ENCODE results near the gene TEAD2. TPM values are rescaled to one million over a fixed set of nuclear protein-coding genes. Genes with fewer than 3 reads are reported as not detected.

The TEAD2 gene
- polyA plus RNA-seq, 1 donor from 2014 or later, result 1.0 TPM

GRCh38 chr19:49409441-49410029 lies 47.3 kb upstream of the TEAD2 start:
- no peaks in the 10 kb centered on the region for H3K79me2 ChIP-seq (replicated peaks; ENCODE audit: insufficient read depth, low read length)
- H4K20me1 ChIP-seq (ENCODE audit: insufficient read depth), result no peaks in the 10 kb centered on the region
- no peaks in the 10 kb centered on the region for H3K9me3 ChIP-seq (ENCODE audit: low read length)
- H3K9me2 ChIP-seq (ENCODE audit: insufficient read depth, low read length), result no peaks in the 10 kb centered on the region
- H3K36me3 ChIP-seq (ENCODE audit: insufficient read depth, low read length), result no peaks in the 10 kb centered on the region
- H3K27me3 ChIP-seq (ENCODE audit: insufficient read depth, low read depth, low read length), result no peaks in the 10 kb centered on the region
- no peaks in the 10 kb centered on the region for H3F3A ChIP-seq (ENCODE audit: insufficient read depth, low read length, poor library complexity, severe bottlenecking)
- H2AFZ ChIP-seq (ENCODE audit: low read depth, low read length), result no peak overlapping the region
- no peak overlapping the region for H3K4me2 ChIP-seq (ENCODE audit: low read length)
- no peak overlapping the region for H3K4me3 ChIP-seq (ENCODE audit: low read length)
- H3K27ac ChIP-seq (ENCODE audit: low read length), result no peak overlapping the region
- TF ChIP-seq EZH2 (IDR thresholded peaks at IDR 0.05; ENCODE audit: borderline replicate concordance, insufficient read depth, low read length, poor library complexity, severe bottlenecking) (no peak), TAF1 (IDR thresholded peaks at IDR 0.05; ENCODE audit: low read depth) (no peak)
- H3K9ac ChIP-seq (ENCODE audit: low read length), result no peak overlapping the region

- Histone ChIP-seq H3F3A (ENCODE audit: insufficient read depth, low read length, poor library complexity, severe bottlenecking) (no peaks in the 10 kb centered on the region), H3K9me3 (ENCODE audit: low read length) (no peaks in the 10 kb centered on the region), H3K9me2 (ENCODE audit: insufficient read depth, low read length) (no peaks in the 10 kb centered on the region), H3K9ac (ENCODE audit: low read length) (no peak overlapping the region), H3K27ac (ENCODE audit: low read length) (no peak overlapping the region), H4K20me1 (ENCODE audit: insufficient read depth) (no peaks in the 10 kb centered on the region), H3K4me3 (ENCODE audit: low read length) (no peak overlapping the region), H2AFZ (ENCODE audit: low read depth, low read length) (no peak overlapping the region), H3K79me2 (replicated peaks; ENCODE audit: insufficient read depth, low read length) (no peaks in the 10 kb centered on the region), H3K4me2 (ENCODE audit: low read length) (no peak overlapping the region), H3K27me3 (ENCODE audit: insufficient read depth, low read depth, low read length) (no peaks in the 10 kb centered on the region), H3K36me3 (ENCODE audit: insufficient read depth, low read length) (no peaks in the 10 kb centered on the region)
- TF ChIP-seq MXI1 (conservative IDR thresholded peaks at IDR 0.05; ENCODE audit: poor library complexity, severe bottlenecking) (no peak), RAD21 (conservative IDR thresholded peaks at IDR 0.05) (no peak), POLR2AphosphoS5 (IDR thresholded peaks at IDR 0.05) (no peak), SMC3 (conservative IDR thresholded peaks at IDR 0.05; ENCODE audit: poor library complexity) (no peak), TAF1 (IDR thresholded peaks at IDR 0.05; ENCODE audit: low read depth) (no peak), EP300 (conservative IDR thresholded peaks at IDR 0.05; ENCODE audit: poor library complexity, severe bottlenecking) (no peak), REST (IDR thresholded peaks at IDR 0.05; ENCODE audit: borderline replicate concordance) (no peak), EZH2 (IDR thresholded peaks at IDR 0.05; ENCODE audit: borderline replicate concordance, insufficient read depth, low read length, poor library complexity, severe bottlenecking) (no peak)
- TF ChIP-seq, protein P1, sequence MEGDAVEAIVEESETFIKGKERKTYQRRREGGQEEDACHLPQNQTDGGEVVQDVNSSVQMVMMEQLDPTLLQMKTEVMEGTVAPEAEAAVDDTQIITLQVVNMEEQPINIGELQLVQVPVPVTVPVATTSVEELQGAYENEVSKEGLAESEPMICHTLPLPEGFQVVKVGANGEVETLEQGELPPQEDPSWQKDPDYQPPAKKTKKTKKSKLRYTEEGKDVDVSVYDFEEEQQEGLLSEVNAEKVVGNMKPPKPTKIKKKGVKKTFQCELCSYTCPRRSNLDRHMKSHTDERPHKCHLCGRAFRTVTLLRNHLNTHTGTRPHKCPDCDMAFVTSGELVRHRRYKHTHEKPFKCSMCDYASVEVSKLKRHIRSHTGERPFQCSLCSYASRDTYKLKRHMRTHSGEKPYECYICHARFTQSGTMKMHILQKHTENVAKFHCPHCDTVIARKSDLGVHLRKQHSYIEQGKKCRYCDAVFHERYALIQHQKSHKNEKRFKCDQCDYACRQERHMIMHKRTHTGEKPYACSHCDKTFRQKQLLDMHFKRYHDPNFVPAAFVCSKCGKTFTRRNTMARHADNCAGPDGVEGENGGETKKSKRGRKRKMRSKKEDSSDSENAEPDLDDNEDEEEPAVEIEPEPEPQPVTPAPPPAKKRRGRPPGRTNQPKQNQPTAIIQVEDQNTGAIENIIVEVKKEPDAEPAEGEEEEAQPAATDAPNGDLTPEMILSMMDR (IDR thresholded peaks at IDR 0.05; ENCODE audit: poor library complexity, severe bottlenecking), result no peak
Measured at GRCh38 chr19:49408816-49409440, 46.7 kb upstream of the TEAD2 start.

Data from neural cell (in vitro differentiated cells).